ENCODE data around the gene FMOD. TPM values are rescaled to one million over a fixed set of nuclear protein-coding genes. Genes with fewer than 3 reads are reported as not detected.

Gene FMOD
- total and polyA plus RNA-seq, 12 donors, result 4.5 to 20.5 (median 10.5) TPM

DNA sequence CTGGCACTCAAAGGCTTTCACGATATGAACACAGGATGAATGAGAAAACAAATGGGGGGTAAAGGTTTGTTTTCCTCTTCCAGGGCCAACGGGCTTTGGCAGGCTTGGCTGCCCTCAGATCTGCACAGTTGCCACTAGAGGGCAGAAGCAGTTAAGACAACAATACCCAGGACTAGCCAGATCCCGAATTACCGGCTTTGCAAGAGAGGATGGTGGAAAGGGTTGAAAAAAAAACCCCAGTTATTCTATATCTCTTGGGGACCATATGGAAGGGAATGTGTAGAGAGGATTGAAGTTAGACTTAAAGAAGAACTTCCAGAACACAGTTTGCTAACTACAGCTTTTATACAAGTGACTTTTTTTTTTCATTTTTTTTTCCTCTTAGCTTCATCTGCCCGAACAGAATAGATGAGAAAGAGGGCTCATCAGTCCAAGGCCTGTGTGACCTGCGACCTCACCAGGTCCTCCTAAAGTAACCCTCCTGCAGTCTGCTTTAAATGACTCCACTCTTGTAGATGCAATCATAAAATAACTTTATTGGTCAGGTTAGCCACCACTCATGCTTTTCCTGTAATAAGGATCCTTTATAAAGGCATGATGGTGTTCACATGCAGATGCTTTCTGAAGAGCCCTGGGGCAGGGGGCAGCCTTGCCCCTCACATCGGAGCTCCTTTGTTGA lies 10.7 kb downstream of the FMOD start:
- H3K4me1 ChIP-seq, result peaks cover 0 to 35% (median 13%) of the 10 kb centered on the region in 9 donors
- no peak overlapping the region for H3K4me3 ChIP-seq
- DNase-seq, result peak; percentile 39 to 81
- peak; percentile 73 to 87 (median 82) for ATAC-seq
- intact Hi-C loops (cut with DNase I), result loop anchor here (1.0 to 10.0 kb wide), 8 partner anchors 71 to 365 kb away; no protein-coding TSS in a partner anchor
- no peak overlapping the region for H3K27ac ChIP-seq
- no peaks in the 10 kb centered on the region for H3K9me3 ChIP-seq
- H3K36me3 ChIP-seq, result peaks cover 0 to 19% (median 0%) of the 10 kb centered on the region in 9 donors
- peaks cover 0 to 25% (median 0%) of the 10 kb centered on the region in 7 donors for H3K27me3 ChIP-seq
- WGBS, 2 donors, result 19 to 21% methylated on average over 7 of the region's 7 CpGs
- TF ChIP-seq, protein P1, sequence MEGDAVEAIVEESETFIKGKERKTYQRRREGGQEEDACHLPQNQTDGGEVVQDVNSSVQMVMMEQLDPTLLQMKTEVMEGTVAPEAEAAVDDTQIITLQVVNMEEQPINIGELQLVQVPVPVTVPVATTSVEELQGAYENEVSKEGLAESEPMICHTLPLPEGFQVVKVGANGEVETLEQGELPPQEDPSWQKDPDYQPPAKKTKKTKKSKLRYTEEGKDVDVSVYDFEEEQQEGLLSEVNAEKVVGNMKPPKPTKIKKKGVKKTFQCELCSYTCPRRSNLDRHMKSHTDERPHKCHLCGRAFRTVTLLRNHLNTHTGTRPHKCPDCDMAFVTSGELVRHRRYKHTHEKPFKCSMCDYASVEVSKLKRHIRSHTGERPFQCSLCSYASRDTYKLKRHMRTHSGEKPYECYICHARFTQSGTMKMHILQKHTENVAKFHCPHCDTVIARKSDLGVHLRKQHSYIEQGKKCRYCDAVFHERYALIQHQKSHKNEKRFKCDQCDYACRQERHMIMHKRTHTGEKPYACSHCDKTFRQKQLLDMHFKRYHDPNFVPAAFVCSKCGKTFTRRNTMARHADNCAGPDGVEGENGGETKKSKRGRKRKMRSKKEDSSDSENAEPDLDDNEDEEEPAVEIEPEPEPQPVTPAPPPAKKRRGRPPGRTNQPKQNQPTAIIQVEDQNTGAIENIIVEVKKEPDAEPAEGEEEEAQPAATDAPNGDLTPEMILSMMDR (IDR thresholded peaks at IDR 0.05), result peak; percentile 81 to 96 (median 89)

DNA sequence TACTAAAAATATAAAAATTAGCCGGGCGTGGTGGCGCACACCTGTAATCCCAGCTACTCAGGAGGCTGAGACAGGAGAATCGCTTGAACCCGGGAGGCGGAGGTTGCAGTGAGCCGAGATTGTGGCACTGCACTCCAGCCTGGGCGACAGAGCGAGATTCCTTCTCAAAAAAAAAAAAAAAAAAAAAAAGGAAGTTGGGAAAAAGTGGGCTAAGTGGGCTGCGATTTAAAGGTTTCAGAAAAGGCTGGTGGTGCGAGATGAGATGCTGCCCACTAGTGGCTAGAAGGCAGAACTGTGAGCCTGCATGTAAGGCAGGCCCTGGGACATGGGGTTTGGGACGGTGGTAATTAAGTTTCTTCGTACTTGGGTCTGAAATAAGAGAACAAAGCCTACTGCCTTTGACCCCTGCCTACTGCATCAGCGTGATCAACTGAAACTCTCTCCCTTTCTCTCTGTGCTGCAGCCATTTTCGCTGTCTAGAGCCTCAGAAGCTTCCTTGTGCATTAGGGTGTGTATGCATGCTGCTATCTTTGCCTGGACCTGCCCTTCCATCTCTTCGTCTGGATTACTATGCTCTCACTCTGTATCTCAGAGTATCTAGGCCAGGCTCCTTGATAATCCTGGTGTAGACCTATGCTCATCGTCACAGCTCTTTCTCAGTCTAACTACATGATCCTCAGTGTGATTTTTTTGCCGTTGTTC lies 12.4 kb downstream of the FMOD start:
- no peak overlapping the region for H3K27ac ChIP-seq
- peaks cover 0 to 25% (median 0%) of the 10 kb centered on the region in 7 donors for H3K27me3 ChIP-seq
- no peak overlapping the region for H3K4me3 ChIP-seq
- H3K4me1 ChIP-seq, result peaks cover 0 to 35% (median 13%) of the 10 kb centered on the region in 9 donors
- TF ChIP-seq, protein P1 (IDR thresholded peaks at IDR 0.05), result peak; percentile 85 to 94 (median 88)
- H3K9me3 ChIP-seq, result no peaks in the 10 kb centered on the region
- peaks cover 0 to 19% (median 0%) of the 10 kb centered on the region in 9 donors for H3K36me3 ChIP-seq
- intact Hi-C loops (cut with DNase I), result loop anchor here in 8 of 10 donors (1.0 to 10.0 kb wide), 5 partner anchors 32 to 286 kb away; partner anchors contain the start of gene ATP2B4 (in 1 of the 8)
- ATAC-seq (peak; percentile 43 to 77 (median 67)), DNase-seq (peak; percentile 37 to 62)
- 49 to 56% methylated on average over 18 of the region's 18 CpGs for WGBS, 2 donors

DNA sequence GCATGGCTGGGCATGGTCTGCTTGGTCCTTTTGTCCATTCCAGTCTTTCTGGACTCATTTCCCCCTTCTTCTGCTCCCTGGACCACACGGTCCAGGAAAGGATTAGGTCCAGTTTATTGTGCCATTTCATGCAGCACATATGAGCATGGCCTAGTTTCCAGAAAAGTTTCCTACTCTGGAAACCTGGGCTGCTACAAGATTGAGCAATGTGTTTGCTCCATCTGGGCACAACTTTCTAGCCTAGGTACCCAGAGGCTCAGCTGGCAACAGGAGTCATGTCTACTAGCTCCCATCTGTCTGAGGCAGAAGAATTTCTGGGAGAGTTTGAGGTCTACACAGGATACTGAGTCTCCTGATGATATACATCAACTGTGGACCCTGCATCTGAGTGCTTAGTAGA lies 14.8 kb downstream of the FMOD start:
- Histone ChIP-seq H3K4me3 (no peak overlapping the region), H3K36me3 (peaks cover 0 to 7% (median 0%) of the 10 kb centered on the region in 9 donors), H3K9me3 (no peaks in the 10 kb centered on the region), H3K27ac (no peak overlapping the region), H3K27me3 (peaks cover 0 to 10% (median 0%) of the 10 kb centered on the region in 7 donors), H3K4me1 (peaks cover 0 to 27% (median 9%) of the 10 kb centered on the region in 9 donors)
- intact Hi-C loops (cut with DNase I), result loop anchor here in 2 of 10 donors (2.0 to 10.0 kb wide), 2 partner anchors 63 to 289 kb away; partner anchors contain the start of gene ATP2B4 (in 1 of the 2)
- no peak for ATAC-seq
- DNase-seq, result no peak
- TF ChIP-seq, protein P1 (IDR thresholded peaks at IDR 0.05), result no peak
- 54 to 65% methylated on average over 1 of the region's 1 CpG for WGBS, 2 donors

DNA sequence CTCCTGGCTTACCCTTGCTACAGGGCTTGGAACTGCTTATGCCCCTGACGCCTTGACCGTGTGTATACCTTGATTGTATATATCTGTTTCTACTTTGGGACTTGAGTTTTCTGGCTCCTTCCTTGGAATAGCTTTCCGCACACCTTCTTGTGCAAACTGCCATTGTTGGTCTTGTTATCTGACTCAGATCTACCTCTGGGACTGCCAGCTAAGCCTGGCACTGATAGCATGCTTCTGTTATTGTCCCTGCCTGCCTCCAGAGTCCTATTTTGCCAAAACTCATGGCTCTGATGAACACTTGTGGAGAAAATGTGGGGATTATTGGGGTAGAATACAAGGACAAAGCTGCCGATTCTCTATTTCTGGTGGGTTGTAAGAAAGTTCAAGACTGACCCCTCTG lies 15.4 kb downstream of the FMOD start:
- DNase-seq (no peak), ATAC-seq (no peak)
- 94% methylated on average over 4 of the region's 4 CpGs for WGBS, 2 donors
- TF ChIP-seq, protein P1 (IDR thresholded peaks at IDR 0.05), result no peak
- Histone ChIP-seq H3K9me3 (no peaks in the 10 kb centered on the region), H3K27me3 (peaks cover 0 to 4% (median 0%) of the 10 kb centered on the region in 7 donors), H3K4me3 (no peak overlapping the region), H3K4me1 (peaks cover 0 to 26% (median 9%) of the 10 kb centered on the region in 9 donors), H3K27ac (no peak overlapping the region), H3K36me3 (peaks cover 0 to 1% (median 0%) of the 10 kb centered on the region in 9 donors)
- intact Hi-C loops (cut with DNase I), result loop anchor here in 1 of 10 donors (10.0 kb wide), 1 partner anchor 289 kb away; the partner anchor contains the start of gene ATP2B4
